Endothelial cell (in vitro differentiated cells): Measurements from ENCODE around the gene LRFN2. TPM values are rescaled to one million over a fixed set of nuclear protein-coding genes. Genes with fewer than 3 reads are reported as not detected.

Experiments used
- DNase-seq: peaks from one replicate; pipeline ENCODE4 v3.0.0; 2021; ENCODE audit warnings: low spot score
- H3K27ac Mint-ChIP-seq: one replicate; pipeline ENCODE4 v1.8.0; 2021; ENCODE audit warnings: mixed read lengths, inconsistent platforms; ENCODE audit not compliant: unreplicated experiment
- H3K27me3 Mint-ChIP-seq: one replicate; pipeline ENCODE4 v1.8.0; 2021; ENCODE audit warnings: mild to moderate bottlenecking, moderate library complexity, mixed read lengths, inconsistent platforms; ENCODE audit not compliant: unreplicated experiment
- H3K36me3 Mint-ChIP-seq: one replicate; pipeline ENCODE4 v1.8.0; 2021; ENCODE audit warnings: mild to moderate bottlenecking, low read depth, mixed read lengths, inconsistent platforms; ENCODE audit not compliant: unreplicated experiment
- H3K4me1 Mint-ChIP-seq: one replicate; pipeline ENCODE4 v1.8.0; 2021; ENCODE audit warnings: mild to moderate bottlenecking, mixed read lengths, inconsistent platforms; ENCODE audit not compliant: unreplicated experiment
- H3K4me3 Mint-ChIP-seq: one replicate; pipeline ENCODE4 v1.8.0; 2021; ENCODE audit warnings: mild to moderate bottlenecking, mixed read lengths, inconsistent platforms; ENCODE audit not compliant: unreplicated experiment
- H3K9me3 Mint-ChIP-seq: one replicate; pipeline ENCODE4 v1.8.0; 2021; ENCODE audit warnings: mixed read lengths, inconsistent platforms; ENCODE audit not compliant: unreplicated experiment
- total RNA-seq: library from RNA; stranded (reverse); fragmentation: NEBNext Ultra II Directional; extraction: Animal tissue kit (Norgen Biotek cat#: 25700); gene quantifications from one replicate; pipeline ENCODE4 v1.2.1, GENCODE V29; 2021; ENCODE audit not compliant: unreplicated experiment
- TF ChIP-seq, protein P1 (sequence below): fragments of 200-600 bp; sonication (generic); IDR thresholded peaks from one replicate; pipeline ENCODE4 v1.5.0; 2021; ENCODE audit warnings: antibody characterized with exemption; ENCODE audit not compliant: unreplicated experiment

The LRFN2 gene
- total RNA-seq, 1 donor from 2014 or later: 0.59 TPM

DNA sequence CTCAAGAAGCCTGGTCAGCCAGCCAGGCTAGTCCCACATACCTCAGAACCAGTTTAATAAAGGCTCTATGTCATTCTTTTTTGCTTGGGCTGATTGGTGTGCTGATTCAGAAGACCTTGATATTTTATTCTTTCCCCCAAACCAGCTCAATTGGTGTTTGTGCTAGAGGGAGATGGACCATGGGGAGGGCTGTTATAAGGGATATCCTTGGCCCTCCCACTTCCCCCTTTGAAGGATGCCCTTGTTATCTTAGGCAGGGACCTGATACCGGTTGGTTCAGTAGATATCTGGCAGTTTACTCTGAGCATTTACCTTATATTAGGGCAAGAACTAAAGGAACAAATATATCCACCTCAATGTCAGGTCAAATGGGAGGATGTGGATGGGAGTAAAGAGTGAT lies 207.4 kb downstream of the LRFN2 start:
- DNase-seq: no peak
- no peaks in the 10 kb centered on the region for H3K9me3 Mint-ChIP-seq
- TF ChIP-seq, protein P1, sequence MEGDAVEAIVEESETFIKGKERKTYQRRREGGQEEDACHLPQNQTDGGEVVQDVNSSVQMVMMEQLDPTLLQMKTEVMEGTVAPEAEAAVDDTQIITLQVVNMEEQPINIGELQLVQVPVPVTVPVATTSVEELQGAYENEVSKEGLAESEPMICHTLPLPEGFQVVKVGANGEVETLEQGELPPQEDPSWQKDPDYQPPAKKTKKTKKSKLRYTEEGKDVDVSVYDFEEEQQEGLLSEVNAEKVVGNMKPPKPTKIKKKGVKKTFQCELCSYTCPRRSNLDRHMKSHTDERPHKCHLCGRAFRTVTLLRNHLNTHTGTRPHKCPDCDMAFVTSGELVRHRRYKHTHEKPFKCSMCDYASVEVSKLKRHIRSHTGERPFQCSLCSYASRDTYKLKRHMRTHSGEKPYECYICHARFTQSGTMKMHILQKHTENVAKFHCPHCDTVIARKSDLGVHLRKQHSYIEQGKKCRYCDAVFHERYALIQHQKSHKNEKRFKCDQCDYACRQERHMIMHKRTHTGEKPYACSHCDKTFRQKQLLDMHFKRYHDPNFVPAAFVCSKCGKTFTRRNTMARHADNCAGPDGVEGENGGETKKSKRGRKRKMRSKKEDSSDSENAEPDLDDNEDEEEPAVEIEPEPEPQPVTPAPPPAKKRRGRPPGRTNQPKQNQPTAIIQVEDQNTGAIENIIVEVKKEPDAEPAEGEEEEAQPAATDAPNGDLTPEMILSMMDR: no peak
- H3K27me3 Mint-ChIP-seq: peaks cover 3% of the 10 kb centered on the region
- H3K36me3 Mint-ChIP-seq: no peaks in the 10 kb centered on the region
- H3K4me1 Mint-ChIP-seq: peaks cover 23% of the 10 kb centered on the region
- H3K4me3 Mint-ChIP-seq: no peak overlapping the region
- H3K27ac Mint-ChIP-seq: no peak overlapping the region

DNA sequence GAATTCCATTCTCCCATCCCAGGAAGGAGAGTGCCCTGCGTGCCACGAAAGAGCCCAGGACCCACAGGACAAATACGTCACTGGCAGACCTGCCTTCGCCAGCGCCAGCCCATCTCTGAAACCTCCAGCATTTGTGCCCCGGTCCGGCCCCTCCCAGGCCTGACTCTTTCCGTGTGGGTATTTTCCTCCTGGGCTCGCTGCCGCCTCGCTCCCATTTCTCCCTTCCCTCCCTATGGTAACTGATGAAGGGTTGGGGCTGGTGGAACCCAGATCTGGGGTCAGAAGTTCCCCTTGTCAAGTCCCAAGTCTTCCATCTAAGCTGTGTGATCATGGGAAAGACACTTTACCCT lies 208.5 kb downstream of the LRFN2 start:
- TF ChIP-seq, protein P1: no peak
- peaks cover 3% of the 10 kb centered on the region for H3K27me3 Mint-ChIP-seq
- no peak overlapping the region for H3K27ac Mint-ChIP-seq
- H3K4me1 Mint-ChIP-seq: peaks cover 23% of the 10 kb centered on the region
- H3K36me3 Mint-ChIP-seq: no peaks in the 10 kb centered on the region
- H3K4me3 Mint-ChIP-seq: no peak overlapping the region
- no peak for DNase-seq
- H3K9me3 Mint-ChIP-seq: no peaks in the 10 kb centered on the region

DNA sequence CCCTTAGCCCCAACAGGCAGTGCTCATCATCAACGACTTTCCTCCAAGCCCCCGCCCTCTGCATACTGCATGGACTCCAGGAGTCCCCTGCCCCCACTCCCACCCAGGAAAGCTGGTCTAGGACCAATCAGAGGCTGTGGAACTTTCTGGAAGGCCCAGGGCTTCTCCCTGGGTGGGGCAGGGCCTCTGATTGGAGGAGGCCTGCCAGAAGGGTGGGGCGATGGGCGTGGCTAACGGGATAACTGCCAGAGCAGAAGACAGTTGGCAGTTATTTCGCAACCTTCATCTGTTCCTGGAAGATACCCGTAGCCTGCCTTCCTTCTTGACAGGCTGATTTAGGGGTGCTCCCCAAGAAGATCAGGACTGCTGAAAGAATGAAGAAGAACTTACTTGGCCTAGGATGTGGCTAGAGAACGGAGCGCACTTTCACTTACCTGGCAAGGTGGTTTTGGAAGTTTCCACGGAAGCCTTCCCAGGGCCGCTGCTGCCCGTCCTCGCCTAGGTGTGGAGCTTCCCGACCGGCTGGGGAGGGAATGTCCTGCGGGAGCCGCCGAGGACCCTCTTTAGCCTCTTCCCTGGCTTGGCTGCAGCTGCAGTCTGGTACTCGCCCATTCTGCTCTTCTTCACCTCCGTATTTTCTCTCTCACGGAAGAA lies 209.0 kb downstream of the LRFN2 start:
- H3K27ac Mint-ChIP-seq: no peak overlapping the region
- H3K9me3 Mint-ChIP-seq: no peaks in the 10 kb centered on the region
- H3K27me3 Mint-ChIP-seq: peaks cover 3% of the 10 kb centered on the region
- no peak overlapping the region for H3K4me3 Mint-ChIP-seq
- H3K36me3 Mint-ChIP-seq: no peaks in the 10 kb centered on the region
- no peak for DNase-seq
- TF ChIP-seq, protein P1: no peak
- H3K4me1 Mint-ChIP-seq: peaks cover 23% of the 10 kb centered on the region

DNA sequence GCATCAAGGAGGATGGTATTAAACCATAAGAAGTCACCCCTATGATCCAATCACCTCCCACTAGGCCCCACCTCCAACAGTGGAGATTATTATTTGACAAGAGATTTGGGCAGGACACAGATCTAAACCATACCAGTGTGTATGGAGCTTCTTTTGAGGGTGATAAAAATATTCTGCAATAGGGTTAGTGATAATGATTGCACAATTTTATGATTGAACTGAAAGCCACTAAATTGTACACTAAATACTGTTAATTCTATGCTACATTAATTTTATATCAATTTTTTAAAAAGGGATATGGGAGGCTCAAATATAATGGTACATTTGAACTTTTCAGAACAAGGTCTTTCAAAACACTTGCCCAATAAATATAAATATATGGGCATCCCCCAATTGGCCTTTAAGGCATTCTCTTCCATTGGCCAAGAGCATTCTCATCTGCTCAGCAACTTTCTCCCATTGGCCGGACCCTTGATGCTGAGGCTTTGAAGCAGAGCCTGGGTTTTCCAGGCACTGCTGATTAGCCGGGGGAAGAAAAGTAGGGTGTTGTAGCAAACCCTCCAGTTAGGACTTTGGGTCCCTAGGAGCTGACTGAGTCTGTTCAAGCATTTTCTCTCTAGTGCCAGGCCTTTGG lies 209.9 kb downstream of the LRFN2 start:
- no peak for DNase-seq
- Mint-ChIP-seq H3K27ac (no peak overlapping the region), H3K36me3 (no peaks in the 10 kb centered on the region), H3K4me3 (no peak overlapping the region), H3K4me1 (peaks cover 19% of the 10 kb centered on the region), H3K9me3 (no peaks in the 10 kb centered on the region), H3K27me3 (peaks cover 3% of the 10 kb centered on the region)
- TF ChIP-seq, protein P1: no peak

DNA sequence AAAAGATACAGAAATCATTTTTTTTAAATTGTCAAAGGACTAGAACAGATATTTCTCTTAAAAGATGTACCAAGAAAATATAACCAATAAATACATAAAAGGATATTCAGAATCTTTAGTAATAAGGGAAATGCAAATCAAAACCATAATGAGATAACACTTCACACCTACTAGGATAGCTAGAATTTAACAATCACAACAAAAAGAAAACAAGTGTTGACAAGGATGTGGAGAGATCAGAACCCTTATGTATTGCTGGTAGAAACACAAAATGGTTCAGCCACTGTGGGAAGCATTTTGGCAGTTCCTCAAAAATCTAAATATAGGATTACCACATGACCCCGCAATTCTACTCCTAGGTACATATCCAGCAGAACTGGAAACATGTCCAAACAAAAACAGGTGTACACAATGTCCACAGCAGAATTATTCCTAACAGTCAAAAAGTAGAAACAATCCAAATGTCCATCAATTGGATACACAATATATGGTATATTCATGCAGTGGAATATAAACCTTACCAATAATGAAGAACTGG lies 211.0 kb downstream of the LRFN2 start:
- peaks cover 9% of the 10 kb centered on the region for H3K4me1 Mint-ChIP-seq
- H3K4me3 Mint-ChIP-seq: no peak overlapping the region
- H3K27me3 Mint-ChIP-seq: no peaks in the 10 kb centered on the region
- H3K27ac Mint-ChIP-seq: no peak overlapping the region
- TF ChIP-seq, protein P1: no peak
- H3K9me3 Mint-ChIP-seq: no peaks in the 10 kb centered on the region
- DNase-seq: no peak
- H3K36me3 Mint-ChIP-seq: no peaks in the 10 kb centered on the region
